Duodenal mucosa (tissue), 2 donors: ENCODE measurements around the gene LECT2.

Source experiments
- H3K27ac ChIP-seq: one replicate; pipeline ENCODE4 v1.7.0; 2013; ENCODE audit warnings: low read depth, low read length
- H3K27me3 ChIP-seq, 2 donors: one replicate each; pipeline ENCODE4 v1.7.0; 2013; ENCODE audit warnings: low read length in 2 of 2, control low read depth in 1 of 2; ENCODE audit not compliant: insufficient read depth in 2 of 2, control insufficient read depth in 1 of 2
- H3K36me3 ChIP-seq, 2 donors: one replicate each; pipeline ENCODE4 v1.7.0; 2013; ENCODE audit warnings: low read length in 2 of 2, control low read depth in 1 of 2; ENCODE audit not compliant: insufficient read depth in 2 of 2, control insufficient read depth in 1 of 2
- H3K4me1 ChIP-seq, 2 donors: one replicate each; pipeline ENCODE4 v1.7.0; 2013; ENCODE audit warnings: low read length in 2 of 2, control low read depth in 1 of 2; ENCODE audit not compliant: insufficient read depth in 2 of 2, control insufficient read depth in 1 of 2
- H3K4me3 ChIP-seq, 2 donors: one replicate each; pipeline ENCODE4 v1.7.0; 2013; ENCODE audit warnings: low read length in 2 of 2, low read depth in 1 of 2
- H3K9ac ChIP-seq, 2 donors: one replicate each; pipeline ENCODE4 v1.7.0; 2013; ENCODE audit warnings: low read length in 2 of 2, low read depth in 1 of 2
- H3K9me3 ChIP-seq, 2 donors: one replicate each; pipeline ENCODE4 v1.7.0; 2013; ENCODE audit warnings: low read length in 2 of 2, control low read depth in 1 of 2; ENCODE audit not compliant: control insufficient read depth in 1 of 2

LECT2 gene

DNA sequence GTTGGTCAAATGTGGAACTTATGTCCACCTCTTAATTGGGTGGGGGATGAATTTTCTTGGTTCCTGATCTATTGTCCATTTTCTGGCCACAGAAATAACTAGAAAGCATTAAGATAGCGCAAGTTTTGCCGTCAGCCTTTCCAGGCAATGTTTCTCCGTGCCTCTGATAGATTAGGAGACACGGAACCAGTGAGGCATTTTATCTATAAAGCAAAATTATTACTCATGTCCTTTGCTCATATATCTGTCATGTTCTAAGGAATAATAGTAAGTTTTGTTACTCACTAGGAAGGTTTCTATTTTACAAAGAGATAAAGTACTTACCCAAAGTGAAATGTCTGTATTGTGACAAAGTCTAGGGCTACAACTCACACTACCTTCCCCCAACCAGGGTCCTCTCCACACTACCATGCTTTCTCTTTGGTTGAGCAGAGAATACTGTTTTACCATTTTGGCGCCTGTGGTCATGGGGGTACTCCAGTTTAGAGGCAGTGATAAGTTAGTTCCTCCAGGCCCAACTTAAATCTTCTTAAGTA, 39.2 kb downstream of the LECT2 start:
- Histone ChIP-seq H3K27ac (no peak overlapping the region), H3K9me3 (no peaks in the 10 kb centered on the region), H3K36me3 (no peaks in the 10 kb centered on the region), H3K4me3 (no peak overlapping the region), H3K9ac (no peak overlapping the region), H3K4me1 (no peaks in the 10 kb centered on the region), H3K27me3 (peaks cover 14 to 34% of the 10 kb centered on the region in 2 donors)

DNA sequence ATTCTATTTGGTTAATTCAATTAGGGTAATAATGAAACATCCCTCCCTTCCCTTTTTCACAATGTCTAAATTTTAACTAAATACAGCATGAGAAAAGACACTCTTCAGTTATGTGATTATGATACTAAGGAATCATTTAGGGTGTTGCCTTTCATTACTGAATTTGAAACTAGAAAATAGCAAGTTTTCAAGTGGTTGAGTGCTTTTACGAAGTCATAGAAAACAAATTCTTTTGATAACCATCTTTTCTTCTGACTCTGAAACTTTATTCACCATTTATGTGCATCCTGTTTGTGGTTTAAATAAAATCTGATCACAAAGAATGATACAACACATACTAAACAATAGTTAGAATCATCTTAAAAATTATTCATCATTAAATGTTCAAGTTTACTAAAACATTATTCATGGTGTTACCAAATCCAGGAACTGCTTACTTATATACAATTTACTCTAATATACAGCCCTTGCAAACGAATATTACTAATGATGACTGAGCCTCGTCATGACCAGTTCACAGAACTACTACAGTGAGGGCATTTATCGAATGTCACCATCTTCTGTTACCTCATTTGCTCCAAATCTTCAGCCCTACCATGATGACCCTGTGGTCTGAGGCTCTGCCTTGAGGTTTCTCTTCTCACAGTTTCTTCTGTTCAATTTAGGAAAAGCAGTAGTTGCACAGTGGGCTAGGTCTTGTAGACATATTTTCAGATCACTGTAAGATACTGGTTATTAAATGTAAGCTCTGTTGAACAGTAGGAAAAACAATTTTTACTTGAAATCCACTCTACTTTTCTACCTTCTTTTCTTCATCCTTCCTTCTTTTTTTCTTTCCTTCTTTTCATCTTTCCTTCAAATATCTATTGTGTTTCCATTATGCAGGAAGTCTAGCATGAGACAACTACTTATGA, 40.8 kb downstream of the LECT2 start:
- H3K36me3 ChIP-seq: no peaks in the 10 kb centered on the region
- H3K27ac ChIP-seq: no peak overlapping the region
- no peaks in the 10 kb centered on the region for H3K4me1 ChIP-seq
- peaks cover 18 to 31% of the 10 kb centered on the region in 2 donors for H3K27me3 ChIP-seq
- H3K9ac ChIP-seq: no peak overlapping the region
- H3K9me3 ChIP-seq: no peaks in the 10 kb centered on the region
- no peak overlapping the region for H3K4me3 ChIP-seq

DNA sequence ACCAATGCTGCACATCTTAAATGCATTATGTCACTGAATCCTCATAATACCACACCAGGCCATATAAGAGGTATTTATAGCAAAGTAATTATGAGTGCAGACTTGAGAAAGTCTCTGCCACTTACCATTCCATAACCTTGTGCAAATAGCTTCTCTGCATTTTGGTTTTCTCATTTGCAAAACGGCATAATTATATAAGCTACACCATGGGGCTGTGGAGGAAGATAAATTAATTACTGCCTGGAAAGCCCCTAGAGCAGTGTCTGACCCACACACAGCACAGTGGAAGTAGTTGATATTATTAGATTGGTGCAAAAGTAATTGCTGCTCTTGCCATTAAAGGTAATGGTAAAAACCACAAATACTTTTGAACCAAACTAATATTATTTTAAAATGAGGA, 49.6 kb downstream of the LECT2 start:
- no peak overlapping the region for H3K27ac ChIP-seq
- H3K9me3 ChIP-seq: no peaks in the 10 kb centered on the region
- H3K9ac ChIP-seq: no peak overlapping the region
- H3K4me3 ChIP-seq: no peak overlapping the region
- no peaks in the 10 kb centered on the region for H3K36me3 ChIP-seq
- no peaks in the 10 kb centered on the region for H3K4me1 ChIP-seq
- peaks cover 9 to 11% of the 10 kb centered on the region in 2 donors for H3K27me3 ChIP-seq

DNA sequence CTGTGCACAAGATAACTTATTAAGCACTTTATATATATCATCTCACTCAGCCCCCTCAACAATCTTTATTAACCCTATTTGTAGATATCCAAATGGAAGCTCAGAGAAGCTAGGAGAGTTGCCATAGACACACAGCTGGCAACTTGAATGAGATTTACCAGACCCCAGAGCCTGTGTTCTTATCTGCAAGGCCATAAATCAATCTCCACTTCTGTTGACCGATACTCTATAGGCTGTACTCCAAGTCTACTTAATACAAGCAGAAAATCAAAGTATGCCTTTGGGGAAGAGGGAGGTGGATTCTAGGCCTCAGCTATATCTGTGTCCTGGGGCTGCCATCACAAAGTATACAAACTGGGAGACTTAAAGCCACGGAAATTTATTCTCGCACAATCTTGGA, 53.1 kb downstream of the LECT2 start:
- Histone ChIP-seq H3K9ac (no peak overlapping the region), H3K9me3 (no peaks in the 10 kb centered on the region), H3K27me3 (peaks cover 2 to 18% of the 10 kb centered on the region in 2 donors), H3K4me3 (no peak overlapping the region), H3K36me3 (no peaks in the 10 kb centered on the region), H3K4me1 (no peaks in the 10 kb centered on the region), H3K27ac (no peak overlapping the region)

DNA sequence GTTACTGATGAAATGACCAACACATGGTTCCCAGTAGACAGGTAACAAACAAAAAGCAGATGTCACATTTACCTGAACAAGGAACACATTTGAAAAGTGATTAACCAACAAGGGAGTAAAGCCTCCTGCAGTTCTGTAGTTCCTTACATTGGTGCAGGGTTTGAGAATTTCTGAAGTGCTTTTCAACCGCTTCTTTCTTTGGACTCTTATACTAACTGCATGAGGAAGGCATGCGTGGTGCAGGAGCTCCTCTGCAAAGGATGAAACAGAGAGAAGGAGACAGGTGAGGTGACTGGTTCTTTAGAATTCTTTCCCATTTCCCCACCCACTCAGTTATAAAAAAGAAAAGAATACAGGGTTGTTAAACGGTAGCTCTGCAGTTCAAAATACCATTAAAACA, 54.5 kb downstream of the LECT2 start:
- Histone ChIP-seq H3K27me3 (peaks cover 2 to 18% of the 10 kb centered on the region in 2 donors), H3K36me3 (no peaks in the 10 kb centered on the region), H3K9me3 (no peaks in the 10 kb centered on the region), H3K27ac (no peak overlapping the region), H3K4me1 (no peaks in the 10 kb centered on the region), H3K9ac (no peak overlapping the region), H3K4me3 (no peak overlapping the region)

DNA sequence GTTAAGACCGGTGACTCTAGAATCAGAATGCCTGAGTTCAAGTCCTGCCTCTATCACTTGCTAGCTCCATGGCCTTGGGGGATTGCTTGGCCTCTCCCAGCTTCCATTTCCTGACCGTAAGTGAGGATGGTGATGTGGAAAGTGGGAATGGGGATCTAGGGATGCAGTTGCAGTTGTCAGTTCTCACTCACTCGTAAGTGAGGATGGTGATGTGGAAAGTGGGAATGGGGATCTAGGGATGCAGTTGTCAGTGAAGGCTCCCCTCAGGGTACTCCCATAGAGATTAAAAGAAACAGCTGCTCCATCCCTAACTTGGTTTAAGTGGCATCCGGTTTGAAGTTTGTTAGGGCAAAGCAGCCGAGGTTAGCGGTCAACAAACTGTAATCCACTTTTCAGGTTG, 56.1 kb downstream of the LECT2 start:
- Histone ChIP-seq H3K27me3 (peaks cover 2 to 18% of the 10 kb centered on the region in 2 donors), H3K27ac (no peak overlapping the region), H3K9me3 (no peaks in the 10 kb centered on the region), H3K9ac (no peak overlapping the region), H3K4me3 (no peak overlapping the region), H3K4me1 (no peaks in the 10 kb centered on the region), H3K36me3 (no peaks in the 10 kb centered on the region)
